ENCODE measurements around the gene PSMD13. TPM values are rescaled to one million over a fixed set of nuclear protein-coding genes. Genes with fewer than 3 reads are reported as not detected.

The PSMD13 gene
- total RNA-seq, 4 donors from 2014 or later, result 85.8 to 114 (median 93.5) TPM

DNA sequence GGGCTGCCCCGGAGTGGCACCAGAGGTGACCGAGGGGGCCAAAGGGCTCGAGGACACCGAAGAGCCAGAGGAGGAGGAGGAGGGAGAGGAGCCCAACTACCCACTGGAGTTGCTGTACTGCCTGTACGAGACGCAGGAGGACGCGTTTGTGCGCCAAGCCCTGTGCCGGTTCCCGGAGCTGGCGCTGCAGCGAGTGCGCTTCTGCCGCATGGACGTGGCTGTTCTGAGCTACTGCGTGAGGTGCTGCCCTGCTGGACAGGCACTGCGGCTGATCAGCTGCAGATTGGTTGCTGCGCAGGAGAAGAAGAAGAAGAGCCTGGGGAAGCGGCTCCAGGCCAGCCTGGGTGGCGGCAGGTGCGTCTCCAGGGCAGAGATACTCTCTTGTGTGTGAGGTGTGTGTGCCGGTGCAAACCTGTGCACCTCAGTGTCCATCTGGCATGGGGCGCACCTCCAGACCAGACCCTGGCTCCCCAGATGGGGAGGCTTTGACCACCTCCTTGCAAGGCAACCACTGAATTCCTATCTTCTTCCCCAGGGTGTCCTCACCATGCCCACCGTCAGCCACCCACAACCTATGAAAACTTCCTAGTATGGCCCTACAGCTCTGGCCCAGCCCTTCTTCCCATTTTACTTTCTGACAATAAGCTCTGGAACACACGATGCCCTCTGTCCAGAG, 44.8 kb downstream of the PSMD13 start:
- no peak for TF ChIP-seq EP300 (IDR thresholded peaks at IDR 0.05)
- TF ChIP-seq POLR2AphosphoS5 (IDR thresholded peaks at IDR 0.05), result no peak
- TF ChIP-seq CTCF (IDR thresholded peaks at IDR 0.05), result no peak
- TF ChIP-seq POLR2A (IDR thresholded peaks at IDR 0.05), result no peak
- peaks cover 93% of the 10 kb centered on the region for H3K27me3 ChIP-seq
- no peaks in the 10 kb centered on the region for H3K36me3 ChIP-seq
- peaks cover 0 to 32% (median 17%) of the 10 kb centered on the region in 3 donors for H3K4me1 ChIP-seq
- ATAC-seq, result no peak
- no peak overlapping the region for H3K27ac ChIP-seq
- 33 to 35% methylated on average over 14 to 15 of the region's 26 CpGs for WGBS, 2 donors (ENCODE audit: low coverage in 1 of 2)
- peak overlapping the region in 1 of 2 donors; percentile 36 for H3K4me3 ChIP-seq
- H3K9me3 ChIP-seq, result no peaks in the 10 kb centered on the region

- Histone ChIP-seq H3K4me1 (peaks cover 0 to 32% (median 17%) of the 10 kb centered on the region in 3 donors), H3K4me3 (no peak overlapping the region), H3K36me3 (no peaks in the 10 kb centered on the region), H3K27ac (no peak overlapping the region), H3K27me3 (peaks cover 97% of the 10 kb centered on the region), H3K9me3 (no peaks in the 10 kb centered on the region)
- ATAC-seq, result no peak
- TF ChIP-seq POLR2A (IDR thresholded peaks at IDR 0.05) (no peak), EP300 (IDR thresholded peaks at IDR 0.05) (no peak), POLR2AphosphoS5 (IDR thresholded peaks at IDR 0.05) (no peak), CTCF (IDR thresholded peaks at IDR 0.05) (no peak)
- WGBS, 2 donors (ENCODE audit: low coverage in 1 of 2), result 80% methylated on average over 1 of the region's 4 CpGs; no CpG with 5 or more reads in 1 of the 2 donors
These were observed 45.4 kb downstream of the PSMD13 start for GRCh38 chr11:282171-282570.

DNA sequence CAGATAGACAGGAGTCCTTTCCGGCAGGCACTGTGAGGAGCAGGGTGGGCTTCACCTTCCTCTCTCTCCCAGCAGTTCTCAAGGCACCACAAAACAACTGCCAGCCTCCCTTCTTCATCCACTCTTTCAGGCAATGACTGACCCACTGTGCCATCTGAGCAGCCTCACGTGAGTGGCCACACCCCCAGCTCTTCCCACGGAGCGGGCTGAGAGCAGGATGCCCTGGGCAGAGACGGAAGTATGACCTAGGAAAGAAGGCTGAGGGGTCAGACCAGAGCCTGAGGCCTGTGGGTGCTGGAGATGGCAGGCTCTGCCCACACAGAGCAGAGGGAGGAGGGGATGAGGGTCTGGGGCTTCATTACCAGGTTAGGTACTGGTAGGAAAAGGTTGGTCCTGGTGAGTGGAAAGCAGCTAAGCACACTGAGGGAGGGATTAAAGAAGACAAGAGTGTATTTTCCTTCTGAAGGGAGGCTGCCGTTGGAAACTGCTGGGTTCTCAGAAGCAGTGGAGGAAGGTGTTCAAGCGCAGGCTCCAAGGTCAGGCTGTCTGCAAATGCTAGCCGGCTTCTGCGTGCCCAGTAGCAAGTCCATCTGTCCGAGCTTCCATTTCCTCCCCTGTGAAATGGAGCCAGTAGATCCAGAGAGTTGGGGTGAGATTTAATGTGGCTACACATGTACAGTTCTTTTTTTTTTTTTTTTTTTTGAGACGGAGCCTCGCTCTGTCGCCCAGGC, 46.0 kb downstream of the PSMD13 start:
- Histone ChIP-seq H3K4me1 (peaks cover 0 to 34% (median 17%) of the 10 kb centered on the region in 3 donors), H3K9me3 (no peaks in the 10 kb centered on the region), H3K4me3 (no peak overlapping the region), H3K27me3 (peaks cover 95% of the 10 kb centered on the region), H3K27ac (no peak overlapping the region), H3K36me3 (no peaks in the 10 kb centered on the region)
- no peak for ATAC-seq
- WGBS, 2 donors (ENCODE audit: low coverage in 1 of 2), result 55 to 68% methylated on average over 5 to 6 of the region's 13 CpGs
- TF ChIP-seq CTCF (IDR thresholded peaks at IDR 0.05) (no peak), EP300 (IDR thresholded peaks at IDR 0.05) (no peak), POLR2AphosphoS5 (IDR thresholded peaks at IDR 0.05) (no peak), POLR2A (IDR thresholded peaks at IDR 0.05) (no peak)

GRCh38 chr11:283405-284104, 46.8 kb downstream of the PSMD13 start:
- TF ChIP-seq EP300 (IDR thresholded peaks at IDR 0.05) (no peak), CTCF (IDR thresholded peaks at IDR 0.05) (no peak), POLR2A (IDR thresholded peaks at IDR 0.05) (no peak), POLR2AphosphoS5 (IDR thresholded peaks at IDR 0.05) (no peak)
- WGBS, 2 donors (ENCODE audit: low coverage in 1 of 2), result 63 to 70% methylated on average over 6 to 11 of the region's 23 CpGs
- Histone ChIP-seq H3K4me1 (peaks cover 0 to 41% (median 20%) of the 10 kb centered on the region in 3 donors), H3K9me3 (no peaks in the 10 kb centered on the region), H3K36me3 (no peaks in the 10 kb centered on the region), H3K27me3 (peaks cover 90% of the 10 kb centered on the region), H3K4me3 (no peak overlapping the region), H3K27ac (no peak overlapping the region)
- ATAC-seq, result no peak
